Stomach smooth muscle (tissue), 2 donors: ENCODE measurements around the gene SPRING1.

Experiments used
- H3K27ac ChIP-seq: one replicate; pipeline ENCODE4 v1.7.0; 2013; ENCODE audit warnings: mild to moderate bottlenecking, low read length, inconsistent platforms
- H3K27me3 ChIP-seq, 2 donors: one replicate each; pipeline ENCODE4 v1.7.0; 2013; ENCODE audit warnings: low read length in 2 of 2; ENCODE audit not compliant: insufficient read depth in 2 of 2, control insufficient read depth in 1 of 2
- H3K36me3 ChIP-seq, 2 donors: one replicate each; pipeline ENCODE4 v1.7.0; 2013; ENCODE audit warnings: low read length in 2 of 2; ENCODE audit not compliant: control insufficient read depth in 2 of 2, insufficient read depth in 2 of 2
- H3K4me1 ChIP-seq: one replicate; pipeline ENCODE4 v1.7.0; 2013; ENCODE audit warnings: low read length; ENCODE audit not compliant: control insufficient read depth, insufficient read depth
- H3K4me3 ChIP-seq, 2 donors: one replicate each; pipeline ENCODE4 v1.7.0; 2013; ENCODE audit warnings: low read length in 2 of 2
- H3K9ac ChIP-seq, 2 donors: one replicate each; pipeline ENCODE4 v1.7.0; 2013; ENCODE audit warnings: low read length in 2 of 2, mild to moderate bottlenecking in 1 of 2
- H3K9me3 ChIP-seq, 2 donors: one replicate each; pipeline ENCODE4 v1.7.0; 2013; ENCODE audit warnings: low read length in 2 of 2; ENCODE audit not compliant: control insufficient read depth in 2 of 2
- donor health status: healthy.
- donor health status: Pancreatic carcinoma.

SPRING1 gene

GRCh38 chr12:116694653-116695463, 43.0 kb downstream of the SPRING1 start:
- Histone ChIP-seq H3K4me3 (no peak overlapping the region), H3K27me3 (peaks cover 10 to 32% of the 10 kb centered on the region in 2 donors), H3K27ac (no peak overlapping the region), H3K9me3 (no peaks in the 10 kb centered on the region), H3K36me3 (no peaks in the 10 kb centered on the region), H3K9ac (no peak overlapping the region), H3K4me1 (peaks cover 11% of the 10 kb centered on the region)

- peaks cover 10 to 32% of the 10 kb centered on the region in 2 donors for H3K27me3 ChIP-seq
- H3K9me3 ChIP-seq = no peaks in the 10 kb centered on the region
- H3K27ac ChIP-seq = no peak overlapping the region
- H3K36me3 ChIP-seq = no peaks in the 10 kb centered on the region
- H3K4me1 ChIP-seq = peaks cover 11% of the 10 kb centered on the region
- H3K9ac ChIP-seq = no peak overlapping the region
- peak overlapping the region in 1 of 2 donors; percentile 52 for H3K4me3 ChIP-seq
Measured at GRCh38 chr12:116693286-116694227, 44.3 kb downstream of the SPRING1 start.

GRCh38 chr12:116692605-116693004, 45.3 kb downstream of the SPRING1 start:
- Histone ChIP-seq H3K9ac (no peak overlapping the region), H3K27me3 (peaks cover 10 to 32% of the 10 kb centered on the region in 2 donors), H3K9me3 (no peaks in the 10 kb centered on the region), H3K4me3 (no peak overlapping the region), H3K36me3 (no peaks in the 10 kb centered on the region), H3K27ac (no peak overlapping the region), H3K4me1 (peaks cover 11% of the 10 kb centered on the region)

- Histone ChIP-seq H3K4me3 (no peak overlapping the region), H3K27ac (no peak overlapping the region), H3K27me3 (peaks cover 10 to 32% of the 10 kb centered on the region in 2 donors), H3K4me1 (peaks cover 11% of the 10 kb centered on the region), H3K9ac (no peak overlapping the region), H3K36me3 (no peaks in the 10 kb centered on the region), H3K9me3 (no peaks in the 10 kb centered on the region)
Measured at GRCh38 chr12:116691636-116692035, 46.2 kb downstream of the SPRING1 start.

- Histone ChIP-seq H3K9ac (no peak overlapping the region), H3K4me3 (no peak overlapping the region), H3K9me3 (no peaks in the 10 kb centered on the region), H3K27me3 (peaks cover 10 to 32% of the 10 kb centered on the region in 2 donors), H3K27ac (no peak overlapping the region), H3K36me3 (no peaks in the 10 kb centered on the region), H3K4me1 (peaks cover 11% of the 10 kb centered on the region)
Measured at GRCh38 chr12:116691205-116691604, 46.7 kb downstream of the SPRING1 start.

- Histone ChIP-seq H3K4me3 (no peak overlapping the region), H3K27me3 (peaks cover 10 to 30% of the 10 kb centered on the region in 2 donors), H3K4me1 (peaks cover 11% of the 10 kb centered on the region), H3K27ac (no peak overlapping the region), H3K9me3 (no peaks in the 10 kb centered on the region), H3K9ac (no peak overlapping the region), H3K36me3 (no peaks in the 10 kb centered on the region)
Measured at GRCh38 chr12:116689979-116690744, 47.7 kb downstream of the SPRING1 start.

- Histone ChIP-seq H3K9ac (no peak overlapping the region), H3K4me1 (peaks cover 11% of the 10 kb centered on the region), H3K27me3 (peaks cover 10 to 24% of the 10 kb centered on the region in 2 donors), H3K4me3 (no peak overlapping the region), H3K27ac (no peak overlapping the region), H3K36me3 (no peaks in the 10 kb centered on the region), H3K9me3 (no peaks in the 10 kb centered on the region)
Measured at GRCh38 chr12:116689521-116689920, 48.3 kb downstream of the SPRING1 start.
